A204.1 (cell line): ENCODE measurements around the gene RHBDF2.
"Not testable (repeated sequence)": the region's sequence is repeated elsewhere in the genome, so short reads cannot be mapped to it uniquely, and the experiment has no call there.

Experiments
- FAIRE-seq: peaks from 2 replicates; lab custom pipeline; 2012; peaks lifted over from hg19 to GRCh38; lab: Jason Lieb, UNC

Gene RHBDF2

GRCh38 chr17:76524598-76525512 is 23.6 kb upstream of the RHBDF2 start:
- no peak for FAIRE-seq

- no peak for FAIRE-seq
These were observed 22.1 kb upstream of the RHBDF2 start for GRCh38 chr17:76523084-76524037.

GRCh38 chr17:76521683-76522082 is 20.5 kb upstream of the RHBDF2 start:
- FAIRE-seq: not testable (repeated sequence)

GRCh38 chr17:76521262-76521661 is 20.0 kb upstream of the RHBDF2 start:
- FAIRE-seq: no peak

GRCh38 chr17:76519048-76519966 is 18.1 kb upstream of the RHBDF2 start:
- FAIRE-seq: no peak

- FAIRE-seq: no peak
These were observed 16.4 kb upstream of the RHBDF2 start for GRCh38 chr17:76517638-76518038.

- no peak for FAIRE-seq
These were observed 14.2 kb upstream of the RHBDF2 start for GRCh38 chr17:76515274-76515949.

GRCh38 chr17:76514355-76514754 is 13.1 kb upstream of the RHBDF2 start:
- not testable (repeated sequence) for FAIRE-seq

- FAIRE-seq: no peak
These were observed 12.1 kb upstream of the RHBDF2 start for GRCh38 chr17:76513306-76513692.

- no peak for FAIRE-seq
These were observed 11.4 kb upstream of the RHBDF2 start for GRCh38 chr17:76512366-76513305.

GRCh38 chr17:76511668-76512365 is 10.6 kb upstream of the RHBDF2 start:
- FAIRE-seq: no peak

GRCh38 chr17:76510831-76511244 is 9.6 kb upstream of the RHBDF2 start:
- FAIRE-seq: no peak

GRCh38 chr17:76508472-76509063 is 7.3 kb upstream of the RHBDF2 start:
- FAIRE-seq: not testable (repeated sequence)

GRCh38 chr17:76506408-76507345 is 5.5 kb upstream of the RHBDF2 start:
- no peak for FAIRE-seq

GRCh38 chr17:76504117-76504516 is 2.9 kb upstream of the RHBDF2 start:
- FAIRE-seq: no peak

GRCh38 chr17:76502341-76503211 is 1.4 kb upstream of the RHBDF2 start:
- no peak for FAIRE-seq

GRCh38 chr17:76501827-76502307 is 644 bp upstream of the RHBDF2 start:
- no peak for FAIRE-seq
